Panc1 (cell line): ENCODE measurements around the gene PRPF40B. TPM values are rescaled to one million over a fixed set of nuclear protein-coding genes. Genes with fewer than 3 reads are reported as not detected.

Source experiments
- ATAC-seq: fragments of 200-7000 bp; cut with Tn5 transposase; 2 replicates; pipeline ENCODE4 v1.9.1; 2020; ENCODE audit warnings: mild to moderate bottlenecking, moderate library complexity
- BruUV-seq: library from RNA; stranded (reverse); fragments of 400-500 nt; replicated peaks from 2 replicates; lab custom pipeline; 2021; lab: Mats Ljungman, UMichigan
- CTCF ChIA-PET: fragments of 300-600 bp; sonication (Branson Sonifier 250); formaldehyde crosslinking; loops from one replicate; lab custom pipeline; 2022; ENCODE audit warnings: antibody characterized with exemption; lab: Charles Lee
- POLR2A ChIA-PET: fragments of 300-600 bp; sonication (Branson Sonifier 250); formaldehyde crosslinking; loops from one replicate; lab custom pipeline; 2022; ENCODE audit warnings: antibody characterized with exemption; lab: Charles Lee
- DNase-seq: peaks from one replicate; pipeline ENCODE4 v3.0.0-alpha.2; 2010; ENCODE audit warnings: low read depth, low spot score
- H3K27ac ChIP-seq: 2 replicates; pipeline ENCODE4 v1.5.1; 2011; ENCODE audit warnings: mild to moderate bottlenecking, low read length, inconsistent platforms
- H3K27me3 ChIP-seq: fragments of 200-500 bp; sonication (Bioruptor generic); 2 replicates; pipeline ENCODE4 v1.6.0; 2014; ENCODE audit warnings: low read length, inconsistent platforms; ENCODE audit not compliant: control insufficient read depth, insufficient read depth
- H3K36me3 ChIP-seq: fragments of 200-500 bp; sonication (Bioruptor generic); 2 replicates; pipeline ENCODE4 v1.5.1; 2014; ENCODE audit warnings: inconsistent platforms, mild to moderate bottlenecking, low read length, moderate library complexity; ENCODE audit not compliant: control insufficient read depth, insufficient read depth
- H3K4me1 ChIP-seq: 2 replicates; pipeline ENCODE4 v1.5.1; 2011; ENCODE audit warnings: inconsistent platforms, mild to moderate bottlenecking, low read length, moderate library complexity; ENCODE audit not compliant: control insufficient read depth, insufficient read depth
- H3K4me3 ChIP-seq, 2 experiments: 2 replicates each; pipeline ENCODE4 v1.5.1; 2011 to 2012; ENCODE audit warnings: low read depth in 2 of 2, low read length in 2 of 2, mild to moderate bottlenecking in 2 of 2, inconsistent platforms in 1 of 2, moderate library complexity in 1 of 2
- H3K9me3 ChIP-seq: fragments of 200-500 bp; sonication (Bioruptor generic); 2 replicates; pipeline ENCODE4 v1.5.1; 2014; ENCODE audit warnings: low read depth, mild to moderate bottlenecking, inconsistent platforms, low read length, moderate library complexity; ENCODE audit not compliant: control insufficient read depth, insufficient read depth
- POLR2AphosphoS5 ChIP-seq: IDR thresholded peaks from 2 replicates; pipeline ENCODE4 v1.6.1; 2012; ENCODE audit warnings: mild to moderate bottlenecking, low read depth, low read length, moderate library complexity
- SIN3A ChIP-seq: IDR thresholded peaks from 2 replicates; pipeline ENCODE4 v1.6.1; 2012; ENCODE audit warnings: low read depth, mild to moderate bottlenecking, low read length, moderate library complexity, borderline replicate concordance; ENCODE audit not compliant: insufficient read depth
- TCF7L2 ChIP-seq: IDR thresholded peaks from 2 replicates; pipeline ENCODE4 v1.6.1; 2011; ENCODE audit warnings: mild to moderate bottlenecking, low read depth, low read length, inconsistent platforms
- in situ Hi-C: cut with HindIII; loops from 2 replicates; pipeline ENCODE4 v1.10.0; 2016; ENCODE audit warnings: low sequenced_read_pairs, low pct_unique_long_range_greater_than_20kb
- intact Hi-C: fragments of 100-400 bp; cut with micrococcal nuclease; formaldehyde crosslinking; loops from one replicate; pipeline ENCODE4 v1.10.0; 2022; ENCODE audit not compliant: unreplicated experiment
- total RNA-seq: library from RNA; stranded (reverse); gene quantifications from one replicate; pipeline ENCODE4 v1.2.1, GENCODE V29; 2021; ENCODE audit not compliant: unreplicated experiment
- TF ChIP-seq, protein P1 (sequence below), 2 experiments: IDR thresholded peaks; 2 replicates each; pipeline ENCODE4 v1.6.1; 2011 to 2012; ENCODE audit warnings: low read depth in 2 of 2, control low read depth in 1 of 2, low read length in 1 of 2, mild to moderate bottlenecking in 1 of 2, moderate library complexity in 1 of 2; ENCODE audit not compliant: insufficient read depth in 1 of 2
- TF ChIP-seq, protein P2 (sequence below): fragments of 450-650 bp; IDR thresholded peaks from 2 replicates; pipeline ENCODE4 v1.5.1; 2017; ENCODE audit warnings: mild to moderate bottlenecking

PRPF40B gene
- total RNA-seq, 1 experiment from 2014 or later, result 26.3 TPM

DNA sequence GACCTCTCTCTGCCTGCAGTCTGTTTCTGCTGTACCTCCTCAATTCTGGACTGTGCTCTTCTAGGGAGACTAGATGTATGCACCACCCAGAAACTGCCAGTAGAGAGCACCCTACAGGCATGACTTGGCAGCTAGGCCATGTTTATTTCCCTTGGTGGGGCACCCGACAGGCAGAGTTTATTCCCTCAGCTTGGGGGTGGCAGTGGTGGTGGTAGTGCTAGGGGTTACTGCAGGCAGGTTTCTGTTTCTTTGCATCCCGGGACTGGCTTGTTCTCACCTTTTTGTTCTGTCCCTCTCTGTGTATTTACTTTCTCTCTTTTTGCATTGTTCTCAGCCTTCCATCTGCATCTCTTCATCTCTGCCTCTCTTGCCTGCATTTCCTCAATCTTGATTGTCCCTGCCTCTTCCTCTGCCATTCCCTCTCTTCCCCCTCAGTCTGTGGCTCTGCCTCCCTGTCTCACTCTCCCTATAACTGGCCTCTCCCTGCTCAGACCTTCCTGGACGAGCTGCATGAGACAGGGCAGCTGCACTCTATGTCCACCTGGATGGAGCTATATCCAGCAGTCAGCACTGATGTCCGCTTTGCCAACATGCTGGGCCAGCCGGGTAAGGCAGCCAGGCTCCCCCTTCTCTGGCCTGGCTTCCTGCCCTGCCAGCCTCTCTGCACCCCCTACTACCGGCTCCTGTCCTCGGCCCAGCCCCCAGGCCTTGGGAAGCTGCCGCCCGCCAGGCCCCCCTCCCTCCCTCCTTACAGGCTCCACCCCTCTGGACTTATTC, 13.8 kb downstream of the PRPF40B start:
- POLR2A ChIA-PET, result no interaction called here
- intact Hi-C loops (loop anchor here (2.0 kb wide), 1 partner anchor 70 kb away; the partner anchor contains the start of gene FMNL3), in situ Hi-C loops (no loop called here)
- no peaks in the 10 kb centered on the region; the same call in 1 of the 2 replicates for H3K4me1 ChIP-seq
- no peaks in the 10 kb centered on the region for H3K27me3 ChIP-seq
- no peak overlapping the region for H3K4me3 ChIP-seq
- H3K36me3 ChIP-seq, result no peaks in the 10 kb centered on the region; the same call in 1 of the 2 replicates
- BruUV-seq, result no TSS peak
- CTCF ChIA-PET, result interaction anchor here (0.5 to 1.4 kb wide), 8 partner anchors 8 to 201 kb away, joined by 3 to 12 read pairs (median 6); partner anchors contain the start of gene TMBIM6
- H3K9me3 ChIP-seq, result no peaks in the 10 kb centered on the region
- TF ChIP-seq, protein P1, sequence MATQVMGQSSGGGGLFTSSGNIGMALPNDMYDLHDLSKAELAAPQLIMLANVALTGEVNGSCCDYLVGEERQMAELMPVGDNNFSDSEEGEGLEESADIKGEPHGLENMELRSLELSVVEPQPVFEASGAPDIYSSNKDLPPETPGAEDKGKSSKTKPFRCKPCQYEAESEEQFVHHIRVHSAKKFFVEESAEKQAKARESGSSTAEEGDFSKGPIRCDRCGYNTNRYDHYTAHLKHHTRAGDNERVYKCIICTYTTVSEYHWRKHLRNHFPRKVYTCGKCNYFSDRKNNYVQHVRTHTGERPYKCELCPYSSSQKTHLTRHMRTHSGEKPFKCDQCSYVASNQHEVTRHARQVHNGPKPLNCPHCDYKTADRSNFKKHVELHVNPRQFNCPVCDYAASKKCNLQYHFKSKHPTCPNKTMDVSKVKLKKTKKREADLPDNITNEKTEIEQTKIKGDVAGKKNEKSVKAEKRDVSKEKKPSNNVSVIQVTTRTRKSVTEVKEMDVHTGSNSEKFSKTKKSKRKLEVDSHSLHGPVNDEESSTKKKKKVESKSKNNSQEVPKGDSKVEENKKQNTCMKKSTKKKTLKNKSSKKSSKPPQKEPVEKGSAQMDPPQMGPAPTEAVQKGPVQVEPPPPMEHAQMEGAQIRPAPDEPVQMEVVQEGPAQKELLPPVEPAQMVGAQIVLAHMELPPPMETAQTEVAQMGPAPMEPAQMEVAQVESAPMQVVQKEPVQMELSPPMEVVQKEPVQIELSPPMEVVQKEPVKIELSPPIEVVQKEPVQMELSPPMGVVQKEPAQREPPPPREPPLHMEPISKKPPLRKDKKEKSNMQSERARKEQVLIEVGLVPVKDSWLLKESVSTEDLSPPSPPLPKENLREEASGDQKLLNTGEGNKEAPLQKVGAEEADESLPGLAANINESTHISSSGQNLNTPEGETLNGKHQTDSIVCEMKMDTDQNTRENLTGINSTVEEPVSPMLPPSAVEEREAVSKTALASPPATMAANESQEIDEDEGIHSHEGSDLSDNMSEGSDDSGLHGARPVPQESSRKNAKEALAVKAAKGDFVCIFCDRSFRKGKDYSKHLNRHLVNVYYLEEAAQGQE (IDR thresholded peaks at IDR 0.05; ENCODE audit: insufficient read depth in 1 of 2, low read depth in 2 of 2, low read length in 1 of 2), result no peak
- TF ChIP-seq, protein P2, sequence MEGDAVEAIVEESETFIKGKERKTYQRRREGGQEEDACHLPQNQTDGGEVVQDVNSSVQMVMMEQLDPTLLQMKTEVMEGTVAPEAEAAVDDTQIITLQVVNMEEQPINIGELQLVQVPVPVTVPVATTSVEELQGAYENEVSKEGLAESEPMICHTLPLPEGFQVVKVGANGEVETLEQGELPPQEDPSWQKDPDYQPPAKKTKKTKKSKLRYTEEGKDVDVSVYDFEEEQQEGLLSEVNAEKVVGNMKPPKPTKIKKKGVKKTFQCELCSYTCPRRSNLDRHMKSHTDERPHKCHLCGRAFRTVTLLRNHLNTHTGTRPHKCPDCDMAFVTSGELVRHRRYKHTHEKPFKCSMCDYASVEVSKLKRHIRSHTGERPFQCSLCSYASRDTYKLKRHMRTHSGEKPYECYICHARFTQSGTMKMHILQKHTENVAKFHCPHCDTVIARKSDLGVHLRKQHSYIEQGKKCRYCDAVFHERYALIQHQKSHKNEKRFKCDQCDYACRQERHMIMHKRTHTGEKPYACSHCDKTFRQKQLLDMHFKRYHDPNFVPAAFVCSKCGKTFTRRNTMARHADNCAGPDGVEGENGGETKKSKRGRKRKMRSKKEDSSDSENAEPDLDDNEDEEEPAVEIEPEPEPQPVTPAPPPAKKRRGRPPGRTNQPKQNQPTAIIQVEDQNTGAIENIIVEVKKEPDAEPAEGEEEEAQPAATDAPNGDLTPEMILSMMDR, result peak; percentile 83
- TF ChIP-seq POLR2AphosphoS5, result no peak; the same call in 1 of the 2 replicates
- DNase-seq (no peak), ATAC-seq (peak; percentile 89)
- no peak overlapping the region for H3K27ac ChIP-seq

DNA sequence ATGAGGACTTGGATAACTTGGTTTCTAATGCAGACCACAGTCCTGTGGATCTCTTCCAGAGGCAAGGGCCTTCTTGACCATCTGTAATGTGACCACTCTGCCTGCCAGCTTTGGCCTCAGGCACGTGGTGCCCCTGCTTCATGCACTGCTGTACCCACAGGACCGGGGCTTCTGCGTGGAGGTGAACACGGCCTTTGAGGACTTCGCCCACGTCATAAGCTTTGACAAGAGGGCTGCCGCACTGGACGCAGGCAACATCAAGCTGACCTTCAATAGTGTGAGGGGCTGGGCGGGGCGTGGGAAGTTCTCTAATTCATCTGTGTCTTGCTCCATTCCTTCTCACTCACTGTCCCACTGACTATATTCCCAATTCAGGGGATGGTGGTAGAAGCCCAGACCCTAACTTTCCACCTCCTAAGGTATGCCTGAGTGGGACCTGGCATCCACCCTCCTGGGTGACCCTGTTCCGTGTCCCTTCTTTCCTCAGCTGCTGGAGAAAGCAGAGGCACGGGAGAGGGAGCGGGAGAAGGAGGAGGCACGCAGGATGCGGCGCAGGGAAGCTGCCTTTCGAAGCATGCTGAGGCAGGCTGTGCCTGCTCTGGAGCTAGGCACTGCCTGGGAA, 18.5 kb downstream of the PRPF40B start:
- DNase-seq, result no peak
- CTCF ChIA-PET, result interaction anchor here (0.7 kb wide), 1 partner anchor 100 kb away, joined by 3 read pairs; the partner anchor contains the start of gene TMBIM6
- no peak for ATAC-seq
- no TSS peak for BruUV-seq
- Histone ChIP-seq H3K27ac (no peak overlapping the region), H3K4me3 (no peak overlapping the region), H3K27me3 (no peaks in the 10 kb centered on the region), H3K9me3 (no peaks in the 10 kb centered on the region), H3K36me3 (peaks cover 10% of the 10 kb centered on the region), H3K4me1 (peaks cover 3% of the 10 kb centered on the region)
- TF ChIP-seq, protein P2, result no peak
- TF ChIP-seq, protein P1 (IDR thresholded peaks at IDR 0.05; ENCODE audit: insufficient read depth in 1 of 2, low read depth in 2 of 2, low read length in 1 of 2), result no peak
- TF ChIP-seq TCF7L2 (no peak), POLR2AphosphoS5 (no peak), SIN3A (no peak)
- POLR2A ChIA-PET, result interaction anchor here (0.5 kb wide), 1 partner anchor 109 kb away, joined by 10 read pairs; no protein-coding TSS in a partner anchor
- in situ Hi-C loops, result no loop called here
- intact Hi-C loops, result loop anchor here (10.0 kb wide), 1 partner anchor 103 kb away; the partner anchor contains the start of gene TMBIM6
